HG02571 (cell line): Measurements from ENCODE around the gene CLIC5.
A peak's percentile ranks its signal among the peaks of the same experiment; 100 is the strongest.

Experiments used
- ATAC-seq: cut with Tn5 transposase; IDR thresholded peaks from one replicate; pipeline ENCODE4 v1.9.1; 2021; ENCODE audit warnings: mild to moderate bottlenecking, moderate library complexity; ENCODE audit not compliant: unreplicated experiment

CLIC5 gene

GRCh38 chr6:46036911-46037310, 21.3 kb upstream of the CLIC5 start:
- no peak for ATAC-seq

- ATAC-seq, result no peak
Measured at GRCh38 chr6:46035242-46035641, 19.6 kb upstream of the CLIC5 start.

DNA sequence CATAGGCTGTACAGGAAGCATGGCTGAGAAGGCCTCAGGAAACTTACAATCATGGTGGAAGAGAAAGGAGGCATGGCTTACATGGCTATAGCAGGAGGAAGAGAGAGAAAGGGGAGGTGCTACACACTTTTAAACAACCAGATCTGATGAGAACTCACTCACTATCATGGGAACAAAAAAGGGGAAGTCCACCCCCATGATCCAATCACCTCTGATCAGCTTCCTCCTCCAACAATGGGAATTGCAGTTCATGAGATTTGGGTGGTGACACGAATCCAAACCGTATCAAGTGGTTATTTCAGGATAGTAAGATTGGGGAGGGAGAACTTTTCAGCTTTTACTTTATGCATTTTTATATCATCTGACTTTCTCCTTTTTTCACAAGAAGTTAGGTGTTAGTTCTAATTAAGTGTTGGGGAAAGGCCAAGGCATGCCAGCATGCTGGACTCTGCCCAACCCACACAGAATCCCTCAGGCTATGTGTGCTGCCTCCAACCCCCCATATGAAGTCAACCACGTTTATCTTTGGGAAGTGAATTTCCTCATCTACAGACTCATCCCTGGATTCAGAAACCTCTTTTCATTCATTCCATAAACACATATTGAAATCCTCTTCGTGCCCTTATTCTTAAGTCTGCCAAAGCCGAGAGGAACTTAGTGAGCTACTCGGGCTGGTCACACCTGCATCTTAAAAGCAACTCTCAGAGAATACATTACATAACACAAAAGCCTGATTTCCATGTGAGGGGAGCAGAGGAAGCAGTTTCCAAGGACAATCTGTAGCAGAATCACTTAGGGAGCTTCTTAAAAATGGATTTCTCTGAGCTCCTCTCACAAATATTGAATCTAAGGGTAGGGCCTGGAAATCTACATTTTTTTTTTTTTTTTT, 16.7 kb upstream of the CLIC5 start:
- no peak for ATAC-seq

- no peak for ATAC-seq
Measured at GRCh38 chr6:46029602-46030001, 13.9 kb upstream of the CLIC5 start.

DNA sequence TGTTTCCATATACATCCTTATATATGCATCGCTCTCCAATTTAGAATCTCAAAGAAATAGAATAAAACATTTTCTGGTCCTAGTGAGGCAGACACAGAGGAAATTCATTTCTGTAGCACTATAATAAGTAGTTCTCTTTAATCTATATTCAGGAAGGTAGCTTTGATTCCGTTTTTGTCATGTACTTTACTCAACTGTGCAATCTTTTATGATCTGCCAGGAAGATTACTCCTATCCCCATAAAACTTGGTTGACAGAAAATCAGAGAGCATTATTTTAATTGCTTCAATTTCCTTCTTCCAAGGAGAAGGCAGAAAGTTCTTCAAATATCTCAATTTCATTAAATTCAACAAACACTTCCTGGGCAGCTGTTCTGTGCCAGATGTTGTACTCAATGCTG, 10.6 kb upstream of the CLIC5 start:
- ATAC-seq, result no peak

- ATAC-seq, result no peak
Measured at GRCh38 chr6:46025573-46025972, 9.9 kb upstream of the CLIC5 start.

DNA sequence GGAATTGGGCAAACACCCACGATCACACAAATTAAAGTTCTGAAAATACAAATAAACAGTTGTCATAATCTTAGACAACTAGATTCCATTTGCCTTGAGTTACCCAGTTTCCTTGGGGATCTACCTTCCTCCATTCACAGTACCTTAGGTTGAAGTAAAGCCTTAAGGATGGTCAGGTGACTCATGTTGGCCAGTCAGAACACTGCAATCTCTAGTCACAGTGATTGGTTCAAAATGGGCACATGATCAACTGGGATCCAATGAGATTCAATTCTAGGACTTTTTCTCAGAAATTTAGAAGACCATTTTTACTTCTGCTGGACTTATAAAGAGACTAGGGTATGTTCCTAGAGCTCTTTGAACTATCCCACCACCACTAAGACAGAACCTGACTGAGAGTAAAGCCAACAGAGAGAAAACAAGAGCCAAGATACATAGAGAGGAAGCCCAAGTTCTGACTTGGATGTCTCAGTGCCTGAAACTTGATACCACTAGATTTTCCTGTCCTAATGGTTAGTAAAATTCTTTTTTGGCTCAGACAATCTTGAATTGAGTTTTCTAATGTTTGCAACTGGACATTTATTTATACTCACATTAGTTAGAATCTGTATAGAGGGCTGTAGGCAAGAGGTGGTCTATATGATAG, 8.6 kb upstream of the CLIC5 start:
- no peak for ATAC-seq

DNA sequence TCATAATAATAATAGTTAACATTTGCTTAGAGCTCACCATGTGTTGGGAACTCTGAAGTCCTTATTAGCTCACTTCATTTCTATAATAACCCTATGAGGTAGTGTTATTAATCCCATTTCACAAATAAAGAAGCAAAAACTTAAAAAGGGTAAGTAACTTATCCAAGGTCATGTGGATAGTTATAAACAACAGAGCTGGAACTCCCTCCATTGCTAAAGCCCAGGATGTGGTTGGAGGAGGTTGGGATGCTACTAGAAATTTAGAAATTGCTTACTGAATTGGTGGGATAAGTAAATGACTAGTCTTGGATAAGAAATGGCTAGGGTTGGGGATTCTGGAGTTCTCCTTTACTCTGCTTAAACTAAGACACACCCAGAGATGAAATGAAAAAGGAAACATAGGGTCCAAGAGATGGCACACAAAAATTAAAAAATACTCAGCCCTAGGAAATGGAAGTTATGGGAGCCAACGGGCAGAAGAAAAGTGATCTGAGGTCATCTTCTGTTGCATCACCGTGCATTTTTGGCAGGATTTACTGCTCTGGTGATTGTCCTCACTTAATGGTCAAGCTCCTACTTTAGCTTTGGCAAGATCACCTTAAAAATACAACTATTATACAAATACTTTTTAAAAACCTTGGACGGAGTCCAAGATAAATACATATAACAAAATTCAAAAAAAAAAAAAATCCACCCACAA, 7.7 kb upstream of the CLIC5 start:
- no peak for ATAC-seq

DNA sequence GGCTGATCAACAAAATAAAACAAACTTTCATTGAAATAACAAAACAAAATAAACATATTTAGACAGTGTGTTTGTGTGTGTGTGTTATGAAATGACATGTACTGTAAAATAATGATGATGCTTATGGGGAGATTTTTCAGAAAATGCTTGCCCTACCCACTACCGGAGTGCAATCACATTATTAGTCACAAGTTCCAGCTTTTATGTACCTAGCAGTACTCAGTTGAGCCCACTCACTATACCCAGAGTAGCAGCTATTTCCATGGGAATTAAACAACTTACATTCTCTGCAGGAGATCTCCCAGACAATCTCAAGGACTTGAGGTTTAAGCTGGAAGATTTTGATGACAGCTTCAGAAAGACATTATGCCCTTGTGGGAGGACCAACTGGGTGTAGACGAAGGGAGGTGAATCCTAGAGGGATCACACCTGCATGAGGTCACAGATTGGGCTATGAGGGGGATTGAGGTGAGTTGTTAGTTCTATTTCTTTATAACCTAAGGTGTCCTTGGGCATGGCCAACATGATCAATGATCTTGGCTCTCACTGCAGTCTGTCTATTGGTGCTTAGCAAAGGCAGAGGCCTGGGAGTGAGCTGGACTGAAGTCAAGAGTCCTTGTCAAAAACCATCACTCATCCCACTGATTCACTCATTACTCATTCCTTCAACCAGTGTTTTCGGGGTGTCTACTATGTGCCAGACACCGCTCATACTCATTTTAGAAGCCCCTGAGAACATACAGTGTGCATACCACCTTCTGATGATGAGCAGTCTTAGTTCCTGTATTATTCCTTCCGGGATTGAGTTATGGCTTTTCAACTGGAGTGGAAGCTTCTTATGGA, 6.7 kb upstream of the CLIC5 start:
- no peak for ATAC-seq

DNA sequence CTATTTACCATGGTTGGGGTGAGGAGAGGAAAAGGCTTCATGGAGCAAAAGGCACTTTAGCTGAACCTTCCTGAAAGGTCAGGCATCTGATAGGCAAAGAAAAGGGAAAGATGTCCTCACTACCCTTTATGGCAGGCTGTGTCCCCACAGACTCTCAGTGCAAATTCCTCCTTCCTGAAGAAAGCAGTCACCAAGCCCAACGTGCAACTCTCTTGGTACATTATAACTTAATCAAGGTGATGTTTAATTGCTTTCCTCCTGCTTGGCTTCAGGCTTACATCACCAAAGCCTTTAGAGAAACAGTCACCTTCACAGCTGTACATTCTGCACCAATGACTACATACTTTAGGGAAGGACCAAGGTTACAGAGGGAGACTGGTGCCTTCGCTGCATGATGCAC, 2.1 kb upstream of the CLIC5 start:
- ATAC-seq, result no peak

GRCh38 chr6:46016063-46016608, 476 bp upstream of the CLIC5 start:
- ATAC-seq, result no peak

GRCh38 chr6:46014511-46015118, 1.0 kb downstream of the CLIC5 start:
- ATAC-seq, result no peak

GRCh38 chr6:46014046-46014445, 1.6 kb downstream of the CLIC5 start:
- ATAC-seq, result no peak

DNA sequence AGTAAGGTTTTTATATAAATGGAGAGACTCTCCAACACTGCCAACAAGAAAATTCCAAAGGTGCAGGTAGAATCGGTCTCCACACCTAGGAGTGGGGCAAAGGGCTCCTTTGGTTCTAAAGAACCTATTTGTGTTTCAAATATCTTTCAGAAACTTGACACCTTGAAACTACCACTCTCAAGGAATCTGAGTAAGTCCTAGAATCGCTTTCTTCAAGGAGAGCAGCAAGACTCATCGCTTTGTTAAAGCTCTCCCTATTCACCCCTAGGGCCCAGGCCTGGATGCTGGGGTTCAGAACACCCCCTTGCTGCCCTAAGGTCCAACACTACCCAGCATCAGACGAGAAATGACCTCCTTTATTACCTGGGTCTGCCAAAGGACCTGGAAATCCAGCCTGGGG, 2.0 kb downstream of the CLIC5 start:
- no peak for ATAC-seq

- ATAC-seq, result no peak
Measured at GRCh38 chr6:46012834-46013233, 2.8 kb downstream of the CLIC5 start.

GRCh38 chr6:46011188-46012085, 4.2 kb downstream of the CLIC5 start:
- peak; percentile 92 for ATAC-seq

- ATAC-seq, result no peak
Measured at GRCh38 chr6:46010771-46011170, 4.9 kb downstream of the CLIC5 start.

- ATAC-seq, result no peak
Measured at GRCh38 chr6:46010270-46010669, 5.4 kb downstream of the CLIC5 start.

- no peak for ATAC-seq
Measured at GRCh38 chr6:46002264-46002663, 13.4 kb downstream of the CLIC5 start.
